Esophagus squamous epithelium (tissue), 5 donors: ENCODE results near the gene DNAH11. TPM values are rescaled to one million over a fixed set of nuclear protein-coding genes. Genes with fewer than 3 reads are reported as not detected.

Experiments
- DNase-seq: peaks from one replicate; lab custom pipeline; 2025; lab: John Stamatoyannopoulos, UW
- H3K27ac ChIP-seq, 4 donors: fragments of 200-600 bp; sonication (generic); one replicate each; pipeline ENCODE4 v1.5.1; 2016 to 2019; ENCODE audit warnings: mild to moderate bottlenecking in 1 of 4
- H3K27me3 ChIP-seq, 4 donors: fragments of 200-600 bp; sonication (generic); 1 replicate in 3 of 4; 2 replicates in 1 of 4; pipeline versions ENCODE4 v1.5.1 to v1.6.0; 2017 to 2021; ENCODE audit warnings: antibody characterized with exemption in 1 of 4
- H3K36me3 ChIP-seq, 3 donors: fragments of 200-600 bp; sonication (generic); one replicate each; pipeline ENCODE4 v1.5.1; 2016 to 2019
- H3K4me1 ChIP-seq, 3 donors: fragments of 200-600 bp; sonication (generic); one replicate each; pipeline ENCODE4 v1.5.1; 2017 to 2019
- H3K4me3 ChIP-seq, 4 donors: fragments of 200-600 bp; sonication (generic); 1 replicate in 3 of 4; 2 replicates in 1 of 4; pipeline ENCODE4 v1.5.1; 2016 to 2019; ENCODE audit warnings: mild to moderate bottlenecking in 2 of 4, moderate library complexity in 1 of 4
- H3K9me3 ChIP-seq, 3 donors: fragments of 200-600 bp; sonication (generic); one replicate each; pipeline ENCODE4 v1.5.1; 2016 to 2019
- CTCF ChIP-seq, 6 experiments: fragments of 450-650 bp in 4 of 6; fragments of 200-600 bp in 2 of 6; sonication (generic) in 2 of 6; IDR thresholded peaks; one replicate each; pipeline ENCODE4 v1.5.1; 2016 to 2019; ENCODE audit warnings: antibody characterized with exemption in 6 of 6, mild to moderate bottlenecking in 4 of 6, moderate library complexity in 4 of 6
- POLR2A ChIP-seq, 4 donors: fragments of 450-650 bp; IDR thresholded peaks; one replicate each; pipeline ENCODE4 v1.6.1; 2017; ENCODE audit warnings: antibody characterized with exemption in 4 of 4, mild to moderate bottlenecking in 4 of 4, moderate library complexity in 3 of 4
- WGBS, 2 donors: methylation state at CpG; one replicate each; pipeline ENCODE4 v1.1.5; 2018; 5-methylcytosine and 5-hydroxymethylcytosine counted together
- intact Hi-C: fragments of 100-400 bp; cut with DNase I; formaldehyde crosslinking; loops from one replicate; pipeline ENCODE4 v1.15.0; 2022
- total RNA-seq, 4 donors: library from RNA; depleted of rRNA; stranded (reverse); fragments of >200 nt; gene quantifications; one replicate each; pipeline ENCODE4 v1.1.0, GENCODE V29; 2016
- donor health status: DM: yes; HTN: yes; CAD: no.

DNAH11 gene
- total RNA-seq, 4 donors from 2014 or later = 0.35 to 7.4 (median 0.74) TPM

GRCh38 chr7:21939858-21940372 lies 397.1 kb downstream of the DNAH11 start:
- no peak for TF ChIP-seq CTCF (IDR thresholded peaks at IDR 0.05)
- no peak for TF ChIP-seq POLR2A (IDR thresholded peaks at IDR 0.05)
- Histone ChIP-seq H3K4me3 (no peak overlapping the region), H3K9me3 (no peaks in the 10 kb centered on the region), H3K27me3 (no peaks in the 10 kb centered on the region), H3K4me1 (peaks cover 0 to 55% (median 0%) of the 10 kb centered on the region in 3 donors), H3K36me3 (no peaks in the 10 kb centered on the region), H3K27ac (no peak overlapping the region)
- WGBS, 2 donors = 78 to 88% methylated on average over 3 of the region's 3 CpGs
- intact Hi-C loops = no loop called here
- DNase-seq = no peak

GRCh38 chr7:21941611-21942141 lies 398.8 kb downstream of the DNAH11 start:
- WGBS, 2 donors = 50 to 52% methylated on average over 3 of the region's 3 CpGs
- peaks cover 0 to 10% (median 0%) of the 10 kb centered on the region in 4 donors for H3K27me3 ChIP-seq
- no peaks in the 10 kb centered on the region for H3K36me3 ChIP-seq
- intact Hi-C loops = no loop called here
- no peaks in the 10 kb centered on the region for H3K9me3 ChIP-seq
- peaks cover 2 to 71% (median 5%) of the 10 kb centered on the region in 3 donors for H3K4me1 ChIP-seq
- no peak overlapping the region for H3K4me3 ChIP-seq
- H3K27ac ChIP-seq = no peak overlapping the region
- no peak for TF ChIP-seq CTCF (IDR thresholded peaks at IDR 0.05)
- TF ChIP-seq POLR2A (IDR thresholded peaks at IDR 0.05) = no peak
- no peak for DNase-seq

- 66 to 76% methylated on average over 6 of the region's 6 CpGs for WGBS, 2 donors
- H3K4me3 ChIP-seq = no peak overlapping the region
- H3K4me1 ChIP-seq = peaks cover 2 to 71% (median 5%) of the 10 kb centered on the region in 3 donors
- no peaks in the 10 kb centered on the region for H3K36me3 ChIP-seq
- no peak for DNase-seq
- H3K9me3 ChIP-seq = no peaks in the 10 kb centered on the region
- TF ChIP-seq CTCF (IDR thresholded peaks at IDR 0.05) (no peak), POLR2A (IDR thresholded peaks at IDR 0.05) (no peak)
- intact Hi-C loops = no loop called here
- no peak overlapping the region for H3K27ac ChIP-seq
- H3K27me3 ChIP-seq = peaks cover 0 to 10% (median 0%) of the 10 kb centered on the region in 4 donors
Observed at GRCh38 chr7:21942955-21943354, 400.1 kb downstream of the DNAH11 start.

GRCh38 chr7:21943436-21943835 lies 400.6 kb downstream of the DNAH11 start:
- H3K27ac ChIP-seq = no peak overlapping the region
- WGBS, 2 donors = 90 to 91% methylated on average over 5 of the region's 5 CpGs
- peaks cover 2 to 71% (median 5%) of the 10 kb centered on the region in 3 donors for H3K4me1 ChIP-seq
- no peaks in the 10 kb centered on the region for H3K36me3 ChIP-seq
- H3K4me3 ChIP-seq = no peak overlapping the region
- no peak for DNase-seq
- intact Hi-C loops = no loop called here
- TF ChIP-seq CTCF (IDR thresholded peaks at IDR 0.05) (no peak), POLR2A (IDR thresholded peaks at IDR 0.05) (no peak)
- peaks cover 0 to 10% (median 0%) of the 10 kb centered on the region in 4 donors for H3K27me3 ChIP-seq
- H3K9me3 ChIP-seq = no peaks in the 10 kb centered on the region

- Histone ChIP-seq H3K36me3 (no peaks in the 10 kb centered on the region), H3K9me3 (no peaks in the 10 kb centered on the region), H3K27me3 (peaks cover 0 to 10% (median 0%) of the 10 kb centered on the region in 4 donors), H3K27ac (peak overlapping the region; percentile 72 to 85 (median 81)), H3K4me3 (peak overlapping the region; percentile 56 to 81 (median 61)), H3K4me1 (peaks cover 2 to 58% (median 5%) of the 10 kb centered on the region in 3 donors)
- DNase-seq = no peak
- intact Hi-C loops = no loop called here
- TF ChIP-seq CTCF (IDR thresholded peaks at IDR 0.05) (peak in 1 of 6 experiments; percentile 15), POLR2A (IDR thresholded peaks at IDR 0.05) (no peak)
- 0 to 1% methylated on average over 32 to 34 of the region's 34 CpGs for WGBS, 2 donors
Observed at GRCh38 chr7:21944616-21945453, 402.0 kb downstream of the DNAH11 start.
